Mammary microvascular endothelial cell (primary cell): Measurements from ENCODE around the gene BEX1. TPM values are rescaled to one million over a fixed set of nuclear protein-coding genes. Genes with fewer than 3 reads are reported as not detected.

Experiments
- total RNA-seq: library from RNA; depleted of rRNA; stranded (reverse); fragments of >200 nt; gene quantifications from 2 replicates; pipeline ENCODE4 v1.2.3, GENCODE V29; 2015

BEX1 gene
- total RNA-seq: 0.25 and 1.00 TPM in 2 replicates

DNA sequence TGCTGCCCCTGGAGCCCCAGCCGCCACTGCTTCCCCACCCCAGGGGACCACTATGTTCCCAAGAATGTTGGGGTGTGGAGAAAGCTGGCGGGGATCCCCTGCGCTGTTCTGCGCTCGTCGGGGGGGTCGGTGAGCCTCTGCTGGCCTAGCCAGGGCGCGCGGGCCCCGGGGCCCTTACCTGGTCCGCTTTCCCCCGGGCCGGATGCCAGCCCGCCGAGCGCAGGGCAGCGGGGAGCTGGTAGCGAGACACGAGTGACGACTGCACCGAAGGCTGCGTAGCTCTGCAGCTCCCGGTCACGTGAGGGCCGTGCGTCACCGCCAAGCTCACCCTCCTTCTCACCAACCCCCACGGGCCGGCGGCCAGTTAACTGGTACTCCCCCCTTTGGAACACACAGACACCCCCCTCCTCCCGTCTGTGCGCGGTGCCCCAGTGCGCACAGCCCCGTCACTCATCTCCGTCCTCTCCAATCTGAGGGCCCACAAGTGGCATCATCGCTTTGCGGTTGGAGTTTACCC is at the start of gene BEX1:
BEX1 (minus strand) TSS at position 254 of the 517 bp plus-strand sequence. CDS start 897 bp downstream, outside the sequence.

DNA sequence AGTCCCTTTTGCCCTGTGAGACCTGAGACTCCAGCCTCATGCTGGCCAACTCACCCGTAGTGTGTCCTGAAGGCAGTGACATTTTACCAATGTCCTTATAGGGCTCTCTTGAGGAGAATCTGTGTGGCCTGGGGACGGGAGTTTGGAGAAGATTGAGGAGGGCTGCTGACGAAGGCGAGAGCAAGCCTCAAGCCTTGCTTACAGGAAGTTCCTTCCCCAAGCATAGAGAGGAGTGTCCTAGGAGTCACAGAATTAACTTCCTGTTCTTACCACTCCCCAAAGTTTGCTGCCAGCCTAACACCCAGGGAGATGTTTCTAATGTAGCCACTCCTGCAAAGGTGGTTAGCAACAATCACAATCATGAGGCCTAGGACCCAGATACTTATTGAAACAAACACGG is 29.0 kb upstream of the BEX1 start, which contains the start of gene NXF3:
NXF3 (minus strand) TSS at position 202 of the 400 bp plus-strand sequence; CDS start at position 82, 120 bp downstream.

Other genes starting within 250 kb of the BEX1 start
- gene RAB40AL, start 126.9 kb downstream of the BEX1 start, total RNA-seq: not detected in 2 replicates
- gene NXF3, start 29.0 kb upstream of the BEX1 start, total RNA-seq: not detected in 2 replicates
- gene BEX4, start 150.9 kb upstream of the BEX1 start, total RNA-seq: 13.7 TPM in 2 replicates
- gene TCEAL8, start 191.0 kb upstream of the BEX1 start, total RNA-seq: 62.8 and 72.3 TPM in 2 replicates
- gene TCEAL5, start 212.6 kb upstream of the BEX1 start, total RNA-seq: not detected in 2 replicates
- 0.73 and 1.7 TPM in 2 replicates for gene BEX2, start 246.8 kb upstream of the BEX1 start, total RNA-seq